HT-29 (cell line): ENCODE data around the gene AMBRA1. TPM values are rescaled to one million over a fixed set of nuclear protein-coding genes. Genes with fewer than 3 reads are reported as not detected.

Experiments
- DNase-seq: peaks from one replicate; pipeline ENCODE4 v3.0.0-alpha.2; 2015; ENCODE audit warnings: low spot score
- total RNA-seq: library from RNA; depleted of rRNA; stranded (reverse); fragments of >200 nt; shearing (Covaris generic); gene quantifications from 2 replicates; pipeline ENCODE4 v1.2.3, GENCODE V29; 2014

The AMBRA1 gene
- total RNA-seq, 1 experiment from 2014 or later: 34.0 TPM

DNA sequence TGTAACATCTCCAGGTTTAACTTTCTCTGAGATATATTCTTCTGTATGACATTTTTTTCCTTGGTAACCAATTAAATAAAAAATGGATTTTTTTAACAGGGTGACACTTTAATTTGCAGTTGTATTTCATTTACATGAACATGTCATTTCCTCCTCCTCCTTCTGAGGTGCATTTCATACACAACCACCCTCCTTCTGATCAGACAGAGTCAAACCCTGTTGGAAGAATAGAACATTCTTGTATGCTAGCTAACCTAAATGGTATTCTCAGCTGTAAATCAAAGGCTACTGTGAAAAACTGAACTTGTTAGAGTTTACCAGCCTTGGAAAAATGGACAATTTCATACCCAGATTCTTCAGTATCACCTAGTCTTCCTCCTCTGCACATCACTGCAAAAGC, 149.5 kb downstream of the AMBRA1 start:
- DNase-seq: no peak

DNA sequence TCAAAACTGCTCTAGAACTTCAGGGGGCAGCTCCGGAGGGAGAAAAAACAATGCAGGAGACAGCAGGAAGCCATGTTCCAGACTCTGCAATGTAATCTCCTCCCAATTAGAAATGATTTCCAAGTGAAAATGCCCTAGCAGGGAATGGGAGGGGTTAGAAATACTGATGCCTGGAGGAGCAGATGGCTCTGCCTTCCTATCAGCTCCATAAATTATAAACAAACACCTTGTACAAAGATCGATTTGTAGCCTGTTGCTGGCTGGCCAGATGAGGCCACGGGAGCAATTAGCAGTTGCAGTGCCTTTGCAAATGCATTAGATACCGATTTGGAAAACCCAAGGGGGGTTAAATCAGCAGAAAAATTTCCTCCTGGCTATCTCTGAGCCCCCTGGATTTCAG, 155.6 kb downstream of the AMBRA1 start:
- no peak for DNase-seq

DNA sequence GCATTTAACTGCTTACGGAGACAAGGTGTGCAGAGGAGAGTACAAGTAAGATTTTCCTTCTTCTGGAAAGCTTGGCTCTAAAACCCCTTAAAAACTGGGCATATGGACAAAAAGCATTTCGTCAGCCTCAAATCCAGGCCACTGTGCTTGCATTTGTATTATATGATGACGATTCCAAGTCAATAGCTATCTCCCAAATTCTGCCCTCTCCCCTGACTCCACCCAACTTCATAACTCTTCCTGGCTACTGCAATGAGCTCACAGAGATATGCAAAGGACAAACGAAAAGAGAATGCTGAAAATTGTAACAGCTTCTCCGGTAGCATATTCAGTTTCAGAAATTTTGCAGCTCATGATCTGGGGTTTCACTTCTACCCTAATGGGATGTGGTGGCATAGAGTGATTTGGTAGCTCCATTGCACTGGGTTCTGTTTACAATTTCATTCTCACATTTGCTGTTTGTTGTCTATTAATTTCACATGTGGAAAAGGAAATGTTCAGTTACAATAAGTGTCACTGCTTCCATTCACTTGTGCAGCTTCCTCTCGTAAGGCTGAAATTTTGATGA, 156.6 kb downstream of the AMBRA1 start:
- DNase-seq: no peak

DNA sequence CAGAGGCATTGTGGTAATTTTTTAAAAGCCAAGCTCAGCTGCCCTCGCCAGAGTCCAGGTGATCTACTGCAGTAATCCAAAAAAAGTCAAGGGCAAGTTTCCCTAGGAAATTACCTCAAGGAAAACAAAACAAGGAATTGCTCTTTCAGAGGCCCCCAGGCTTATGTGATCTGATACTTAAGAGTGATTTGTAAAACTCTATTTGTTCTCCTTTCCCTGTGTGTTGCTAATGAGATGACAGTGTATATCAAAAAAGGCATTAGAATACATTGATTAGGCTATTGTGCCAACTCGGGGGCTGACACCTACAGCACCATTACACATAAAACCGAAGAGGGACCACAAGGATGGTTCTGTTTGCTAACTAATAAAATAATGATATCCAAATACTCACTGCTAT, 157.7 kb downstream of the AMBRA1 start:
- no peak for DNase-seq

DNA sequence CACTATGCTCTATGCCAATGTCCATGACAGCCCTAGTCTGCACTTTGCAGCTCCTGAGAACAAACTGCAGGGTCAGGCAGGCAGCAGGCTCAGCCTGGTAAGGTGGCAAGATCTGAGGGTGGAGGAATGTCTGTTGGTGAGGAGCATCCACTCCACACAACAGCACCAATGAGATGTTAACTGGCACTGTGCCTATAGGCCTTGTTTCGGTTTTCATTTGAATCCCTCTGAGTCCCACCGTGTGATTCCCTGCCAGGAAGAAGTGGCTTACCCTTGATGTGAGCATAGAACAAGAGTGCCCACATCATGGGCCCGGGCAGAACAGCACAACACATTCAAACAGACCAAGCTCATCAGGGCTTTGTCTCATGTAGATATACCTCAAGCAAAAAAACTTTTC, 158.1 kb downstream of the AMBRA1 start:
- DNase-seq: no peak

- no peak for DNase-seq
These were observed 162.6 kb downstream of the AMBRA1 start for GRCh38 chr11:46431211-46431610.

GRCh38 chr11:46429717-46430116, 164.1 kb downstream of the AMBRA1 start:
- no peak for DNase-seq

DNA sequence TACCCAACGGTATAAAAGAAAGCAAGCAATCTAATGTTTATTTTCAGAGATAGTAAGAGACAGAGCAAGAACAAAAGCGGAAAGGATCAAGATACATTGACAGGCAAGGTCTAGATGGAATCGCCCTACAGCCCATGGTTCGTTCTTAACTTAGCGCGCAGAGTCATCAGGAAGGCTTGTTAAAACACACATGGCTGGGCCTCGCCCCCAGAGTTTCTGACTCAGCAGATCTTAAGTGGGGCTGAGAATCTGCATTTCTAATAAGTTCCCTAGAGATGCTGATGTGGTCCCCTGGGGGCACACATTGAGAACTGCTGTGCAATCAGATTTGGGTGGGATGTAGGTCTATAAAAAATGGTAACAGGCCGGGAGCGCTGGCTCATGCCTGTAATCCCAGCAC, 166.5 kb downstream of the AMBRA1 start:
- DNase-seq: no peak

DNA sequence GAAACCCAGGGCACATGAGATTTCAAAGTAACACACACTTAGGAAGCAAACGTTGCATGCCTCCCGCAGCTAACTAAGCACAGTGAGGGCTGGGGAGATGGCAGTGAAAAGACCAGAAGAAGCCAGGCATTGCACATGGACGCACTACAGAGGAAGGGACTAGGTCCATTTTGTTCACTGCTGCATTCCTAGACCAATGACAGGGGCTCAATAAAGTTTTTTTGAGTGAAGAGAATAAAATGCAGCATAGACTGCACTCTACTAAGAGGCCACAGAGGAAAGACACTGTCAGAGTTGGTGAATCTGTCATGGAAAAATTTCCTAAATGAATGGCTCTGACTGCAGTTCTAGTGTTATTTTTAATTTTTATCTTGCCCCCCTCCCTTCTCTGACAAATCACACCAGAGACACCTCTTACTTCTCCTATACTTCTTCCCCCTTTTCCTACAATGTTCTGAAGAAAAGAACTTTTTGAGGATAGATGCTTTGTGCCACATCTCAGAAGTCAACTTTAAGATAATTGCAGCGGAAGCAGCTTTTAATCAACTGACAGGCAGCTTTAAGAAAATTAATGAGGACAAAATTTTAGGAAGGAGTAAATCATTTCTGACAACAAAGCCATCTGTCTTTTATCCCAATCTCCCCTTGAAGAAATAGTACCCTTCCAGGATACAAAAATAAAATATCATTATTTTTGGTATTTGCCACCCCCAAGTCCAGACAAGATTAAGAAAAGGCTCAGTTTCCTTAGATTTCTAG, 167.4 kb downstream of the AMBRA1 start:
- no peak for DNase-seq

DNA sequence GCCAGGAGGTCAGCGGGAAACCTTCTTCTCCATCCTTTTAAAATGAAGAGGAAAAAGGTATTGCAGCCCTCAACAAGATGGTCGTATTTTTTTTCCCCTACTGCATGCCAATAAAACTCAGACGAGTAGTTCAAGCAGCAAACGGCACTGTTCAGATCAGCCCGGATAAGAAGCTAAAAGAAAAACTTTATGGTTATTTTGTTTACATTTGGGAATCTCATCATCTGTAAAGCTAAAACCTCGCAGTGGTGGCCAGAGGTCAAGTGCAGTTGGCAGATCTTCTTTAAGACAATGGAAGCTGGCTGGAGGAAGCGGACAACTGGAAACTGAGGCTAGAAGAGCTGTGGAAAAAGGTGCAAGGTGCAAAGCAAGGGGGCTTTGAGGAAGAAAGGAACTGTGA, 171.2 kb downstream of the AMBRA1 start:
- no peak for DNase-seq

- no peak for DNase-seq
These were observed 172.5 kb downstream of the AMBRA1 start for GRCh38 chr11:46421257-46421880.

DNA sequence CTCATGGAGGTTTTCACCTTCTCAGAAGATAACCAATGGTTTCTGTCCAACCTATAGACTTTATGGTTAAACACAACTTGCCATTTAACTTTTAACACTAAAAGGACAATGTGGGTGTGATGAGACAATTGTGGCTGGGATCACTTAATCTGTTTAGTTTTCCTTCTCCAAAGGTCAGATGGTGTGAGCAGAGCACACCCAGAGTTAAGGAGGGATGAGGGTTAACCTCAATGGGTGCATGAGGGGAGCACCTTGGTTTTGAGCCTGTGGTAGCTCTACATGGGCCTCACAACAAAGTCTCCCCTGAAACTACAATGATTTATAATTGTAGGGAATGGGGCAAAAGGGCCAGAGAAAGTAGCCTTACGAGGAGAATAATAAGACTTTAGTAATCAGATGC, 173.3 kb downstream of the AMBRA1 start:
- no peak for DNase-seq

DNA sequence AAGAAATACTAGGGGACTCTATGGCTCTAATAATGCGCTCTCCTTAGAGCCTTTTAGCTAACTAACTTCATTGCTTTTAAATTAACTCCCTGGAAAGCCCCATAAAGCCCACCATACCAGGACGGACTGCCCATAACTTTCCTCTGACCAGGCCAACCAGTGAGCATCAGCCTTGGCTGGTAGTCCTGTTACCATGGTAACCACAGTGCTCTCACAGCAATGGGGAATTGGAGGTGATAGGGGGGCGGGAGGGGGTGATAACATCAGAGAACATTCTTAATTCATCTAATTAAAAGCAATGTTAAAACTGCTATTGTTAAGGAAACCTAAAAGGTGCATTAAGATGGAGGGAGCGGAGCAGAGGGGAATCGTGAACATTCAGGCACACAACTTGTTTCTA, 175.1 kb downstream of the AMBRA1 start:
- no peak for DNase-seq

GRCh38 chr11:46417711-46418110, 176.1 kb downstream of the AMBRA1 start:
- DNase-seq: no peak

DNA sequence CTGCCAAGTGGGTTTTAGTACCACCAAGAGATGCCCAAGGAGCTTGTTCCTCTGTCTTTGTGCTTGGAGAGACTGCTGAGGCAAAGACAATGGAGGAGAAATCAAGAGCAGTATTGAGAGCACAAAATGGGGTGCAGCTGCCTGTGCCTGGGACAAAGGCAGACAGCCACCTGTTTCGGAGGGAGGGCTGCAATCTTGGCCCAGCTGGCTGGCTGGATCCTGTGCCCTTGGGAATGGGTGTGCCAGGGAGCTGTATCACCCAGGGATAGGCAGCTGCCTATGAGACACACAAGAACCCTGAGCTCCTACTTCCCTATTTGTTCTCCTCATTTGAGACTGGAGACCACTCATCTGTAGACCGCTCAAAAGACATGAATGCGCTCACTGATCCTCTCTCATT, 178.9 kb downstream of the AMBRA1 start:
- no peak for DNase-seq

DNA sequence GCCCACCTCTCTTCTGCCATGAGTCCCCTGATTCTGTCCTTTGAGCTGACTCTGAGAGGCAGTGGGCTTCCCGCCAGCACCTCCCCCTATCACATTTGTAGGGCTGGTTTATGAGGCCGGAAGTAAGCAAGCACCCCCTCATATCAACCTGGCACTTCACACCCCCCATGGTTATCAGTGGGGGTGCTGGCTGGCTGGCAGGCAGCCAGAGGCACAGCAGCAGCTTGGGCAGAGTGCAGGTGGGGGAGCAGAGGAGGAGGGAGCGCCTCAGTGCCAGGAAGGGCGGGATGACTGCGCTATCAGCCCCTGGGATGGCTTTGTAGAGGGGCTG, 179.4 kb downstream of the AMBRA1 start:
- DNase-seq: no peak

GRCh38 chr11:46413760-46414465, 179.9 kb downstream of the AMBRA1 start:
- DNase-seq: peak; percentile 81

- DNase-seq: peak; percentile 25
These were observed 183.8 kb downstream of the AMBRA1 start for GRCh38 chr11:46410021-46410420.

DNA sequence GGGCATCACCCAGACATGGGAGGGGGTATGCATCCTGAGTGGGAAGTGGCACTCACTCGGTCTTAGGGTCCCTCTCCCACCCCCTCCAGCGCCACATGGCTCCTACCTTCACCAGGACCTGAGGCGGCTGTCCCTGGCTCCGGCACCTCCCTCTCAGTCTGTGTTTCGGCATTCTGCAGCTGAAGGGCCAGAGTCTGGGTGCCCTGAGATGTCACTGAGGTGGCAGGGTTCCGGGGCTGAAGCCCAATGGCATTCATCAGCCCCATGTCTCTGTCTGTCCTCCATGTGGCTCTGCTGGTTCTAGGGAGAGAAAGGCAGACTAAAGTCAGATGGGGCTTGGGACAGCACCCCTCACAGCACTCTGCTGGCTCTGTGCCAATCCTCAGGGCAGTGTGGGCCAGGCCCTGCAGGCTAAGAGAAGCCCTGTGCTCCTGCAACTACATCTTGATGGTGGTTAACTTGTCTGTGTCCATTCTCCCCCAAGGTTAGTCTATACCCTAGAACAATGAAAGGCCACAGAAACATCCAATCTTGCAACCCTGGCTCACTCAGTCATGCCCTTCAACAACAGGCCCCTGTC, 185.3 kb downstream of the AMBRA1 start:
- DNase-seq: no peak

- no peak for DNase-seq
These were observed 186.2 kb downstream of the AMBRA1 start for GRCh38 chr11:46407635-46408034.

DNA sequence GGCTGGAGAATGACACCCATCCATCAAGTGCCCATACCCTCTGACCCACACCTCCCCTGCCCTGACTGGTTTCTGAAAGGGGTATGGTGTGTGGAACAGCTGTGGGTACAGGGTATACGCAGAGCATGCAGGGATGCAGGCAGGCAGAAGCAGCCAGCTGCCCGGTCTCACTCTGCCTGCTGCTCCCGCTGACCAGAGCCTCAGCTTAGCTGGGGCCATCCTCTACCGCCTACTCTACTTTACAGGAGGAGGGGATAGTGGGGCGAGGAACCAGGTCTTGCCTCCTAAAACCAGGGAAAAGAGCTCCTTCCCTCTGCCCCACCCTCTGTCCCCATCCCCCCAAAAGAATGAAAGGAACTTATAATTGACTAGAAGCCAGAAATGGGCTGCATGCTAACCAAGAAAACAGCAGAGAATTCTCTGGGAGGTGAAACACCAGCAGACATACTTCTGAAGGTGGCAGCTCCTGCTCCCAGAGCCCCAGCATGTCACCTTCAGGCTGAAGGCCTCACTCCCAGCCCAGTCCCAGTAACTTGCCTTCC, 189.3 kb downstream of the AMBRA1 start:
- no peak for DNase-seq
